ENCODE measurements around the gene AFF3. TPM values are rescaled to one million over a fixed set of nuclear protein-coding genes. Genes with fewer than 3 reads are reported as not detected.
A peak's percentile ranks its signal among the peaks of the same experiment; 100 is the strongest.

The AFF3 gene
- total RNA-seq, 3 donors from 2014 or later: 2.1 to 2.6 (median 2.2) TPM

GRCh38 chr2:99562516-99562915 is 579.9 kb downstream of the AFF3 start:
- Mint-ChIP-seq H3K27me3 (ENCODE audit: low read depth) (no peaks in the 10 kb centered on the region), H3K9me3 (no peaks in the 10 kb centered on the region), H3K4me1 (ENCODE audit: low read depth) (peaks cover 1% of the 10 kb centered on the region), H3K36me3 (ENCODE audit: insufficient read depth) (peaks cover 3% of the 10 kb centered on the region), H3K4me3 (no peak overlapping the region)
- no peak for DNase-seq
- no peak for ATAC-seq

DNA sequence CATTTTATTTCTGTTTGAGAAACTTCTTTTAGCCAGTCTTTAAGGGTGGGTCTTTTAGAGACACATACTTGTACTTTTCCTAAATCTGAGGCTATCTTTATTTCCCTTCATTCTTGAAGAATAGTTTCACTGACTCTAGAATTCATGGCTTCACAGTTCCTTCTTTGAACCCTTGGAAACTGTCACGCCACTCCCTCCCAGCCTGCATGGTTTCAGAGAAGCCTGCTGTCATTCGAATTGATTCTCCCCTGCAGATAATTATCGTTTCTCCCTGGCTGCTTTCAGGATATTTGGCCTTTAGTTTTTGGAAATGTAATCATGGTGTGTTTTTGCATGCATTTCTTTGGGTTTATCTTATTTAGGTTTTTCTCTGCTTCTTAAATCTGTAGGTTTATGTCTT is 580.6 kb downstream of the AFF3 start:
- Mint-ChIP-seq H3K4me1 (ENCODE audit: low read depth) (peaks cover 1% of the 10 kb centered on the region), H3K27me3 (ENCODE audit: low read depth) (no peaks in the 10 kb centered on the region), H3K9me3 (no peaks in the 10 kb centered on the region), H3K36me3 (ENCODE audit: insufficient read depth) (no peaks in the 10 kb centered on the region), H3K4me3 (no peak overlapping the region)
- DNase-seq: no peak
- no peak for ATAC-seq

DNA sequence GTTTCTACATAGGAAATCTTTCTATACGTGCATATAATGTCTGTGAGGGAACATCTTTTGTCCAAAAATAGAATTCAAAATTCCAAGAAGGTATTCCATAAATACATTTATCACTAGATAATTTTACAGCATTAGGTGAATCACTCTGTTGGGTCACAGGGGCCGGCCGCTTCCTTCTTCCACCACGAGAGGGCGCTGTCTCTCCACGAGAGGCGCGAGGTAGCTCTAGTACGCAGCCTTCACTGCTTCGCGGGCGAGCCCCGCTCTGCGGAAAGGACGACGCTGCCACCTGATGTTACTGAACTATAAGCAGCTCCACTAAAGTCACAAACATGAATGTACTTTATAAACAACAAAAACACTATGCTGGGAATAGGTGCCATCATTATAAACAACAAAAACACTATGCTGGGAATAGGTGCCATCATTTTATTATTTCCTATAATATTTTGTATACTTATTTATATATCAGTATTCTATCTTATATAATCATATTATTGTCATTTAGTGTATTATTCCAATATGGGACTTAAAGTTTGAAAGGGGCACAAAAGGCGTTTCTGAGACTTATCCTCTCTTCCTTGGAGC is 583.2 kb downstream of the AFF3 start:
- no peak overlapping the region for H3K4me3 Mint-ChIP-seq
- peak; percentile 88 for DNase-seq

DNA sequence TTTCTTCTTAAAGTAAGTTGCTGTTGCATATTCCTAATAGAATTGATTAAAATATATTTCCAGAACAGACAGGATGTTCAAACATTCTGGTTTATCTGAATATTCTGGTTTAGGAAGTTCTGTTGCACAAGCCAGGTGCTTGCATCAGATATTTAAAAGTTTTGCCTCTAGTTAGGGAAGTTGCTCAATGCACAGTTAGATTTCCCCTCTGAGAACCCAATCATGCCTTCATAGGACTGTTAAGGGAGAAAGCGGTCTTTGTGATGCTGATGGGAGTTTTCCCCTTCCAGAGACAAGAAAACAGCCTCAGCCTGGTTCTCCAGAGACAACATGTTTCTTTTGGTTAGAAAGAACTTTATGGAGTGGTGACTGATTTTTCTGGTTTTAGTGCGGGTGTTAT is 587.0 kb downstream of the AFF3 start:
- Mint-ChIP-seq H3K4me3 (no peak overlapping the region), H3K27me3 (ENCODE audit: low read depth) (no peaks in the 10 kb centered on the region), H3K4me1 (ENCODE audit: low read depth) (peaks cover 1% of the 10 kb centered on the region), H3K36me3 (ENCODE audit: insufficient read depth) (peaks cover 4% of the 10 kb centered on the region), H3K9me3 (no peaks in the 10 kb centered on the region)
- DNase-seq (no peak), ATAC-seq (no peak)

More for the DNA sequence above, 583.2 kb downstream of the AFF3 start:
- Mint-ChIP-seq H3K9me3 (no peaks in the 10 kb centered on the region), H3K27me3 (ENCODE audit: low read depth) (no peaks in the 10 kb centered on the region), H3K4me1 (ENCODE audit: low read depth) (peaks cover 1% of the 10 kb centered on the region), H3K36me3 (ENCODE audit: insufficient read depth) (no peaks in the 10 kb centered on the region)
- peak; percentile 97 to 98 for ATAC-seq

DNA sequence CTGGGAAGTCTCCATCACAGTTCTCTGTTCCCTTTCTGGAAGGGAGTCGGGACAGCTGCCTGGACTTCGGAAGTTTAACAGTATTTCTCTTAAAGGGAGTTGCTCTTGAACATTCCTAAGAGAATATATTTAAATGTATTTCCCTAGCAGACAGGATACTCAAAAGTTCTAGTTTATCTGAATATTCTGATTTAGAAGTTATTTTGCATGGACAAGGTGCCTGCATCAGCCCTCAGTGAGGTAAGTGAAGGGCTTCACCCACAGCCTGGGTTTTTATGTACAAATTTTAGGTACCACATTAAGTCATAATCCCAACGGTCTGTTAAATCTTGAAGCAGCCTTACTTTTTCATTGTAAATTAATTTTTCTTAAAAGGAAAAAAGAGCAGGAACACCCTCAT is 587.5 kb downstream of the AFF3 start:
- H3K27me3 Mint-ChIP-seq (ENCODE audit: low read depth): no peaks in the 10 kb centered on the region
- no peaks in the 10 kb centered on the region for H3K9me3 Mint-ChIP-seq
- H3K36me3 Mint-ChIP-seq (ENCODE audit: insufficient read depth): peaks cover 4% of the 10 kb centered on the region
- ATAC-seq (no peak), DNase-seq (no peak)
- peaks cover 1% of the 10 kb centered on the region for H3K4me1 Mint-ChIP-seq (ENCODE audit: low read depth)
- H3K4me3 Mint-ChIP-seq: no peak overlapping the region

DNA sequence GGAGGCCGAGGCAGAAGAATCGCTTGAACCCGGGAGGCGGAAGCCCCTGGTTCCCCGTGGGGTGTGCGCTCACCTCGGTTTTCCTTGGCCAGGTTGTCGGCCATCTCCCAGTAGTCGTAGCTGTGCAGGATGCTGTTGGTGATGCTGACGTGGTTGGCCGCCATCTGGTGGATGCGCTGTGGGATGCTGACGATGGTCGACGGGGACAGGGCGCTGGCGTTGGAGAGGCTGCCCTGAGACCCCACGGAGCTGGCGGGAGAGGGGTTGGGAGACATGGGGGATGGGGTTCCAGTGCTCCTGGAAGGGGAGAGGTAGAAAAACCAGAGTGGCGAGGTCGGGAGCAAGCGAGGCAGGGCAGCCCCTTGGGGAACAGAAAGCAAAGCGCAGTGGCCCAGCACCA is 588.2 kb downstream of the AFF3 start:
- peaks cover 4% of the 10 kb centered on the region for H3K36me3 Mint-ChIP-seq (ENCODE audit: insufficient read depth)
- no peaks in the 10 kb centered on the region for H3K9me3 Mint-ChIP-seq
- DNase-seq: no peak
- ATAC-seq: no peak
- no peaks in the 10 kb centered on the region for H3K27me3 Mint-ChIP-seq (ENCODE audit: low read depth)
- no peak overlapping the region for H3K4me3 Mint-ChIP-seq
- peaks cover 1% of the 10 kb centered on the region for H3K4me1 Mint-ChIP-seq (ENCODE audit: low read depth)

GRCh38 chr2:99552529-99552928 is 589.9 kb downstream of the AFF3 start:
- peaks cover 4% of the 10 kb centered on the region for H3K36me3 Mint-ChIP-seq (ENCODE audit: insufficient read depth)
- no peaks in the 10 kb centered on the region for H3K4me1 Mint-ChIP-seq (ENCODE audit: low read depth)
- no peak overlapping the region for H3K4me3 Mint-ChIP-seq
- no peaks in the 10 kb centered on the region for H3K27me3 Mint-ChIP-seq (ENCODE audit: low read depth)
- no peak for DNase-seq
- ATAC-seq: no peak
- H3K9me3 Mint-ChIP-seq: no peaks in the 10 kb centered on the region

- Mint-ChIP-seq H3K4me1 (ENCODE audit: low read depth) (no peaks in the 10 kb centered on the region), H3K9me3 (no peaks in the 10 kb centered on the region), H3K4me3 (no peak overlapping the region), H3K27me3 (ENCODE audit: low read depth) (peaks cover 3% of the 10 kb centered on the region), H3K36me3 (ENCODE audit: insufficient read depth) (peaks cover 4% of the 10 kb centered on the region)
- ATAC-seq (no peak), DNase-seq (no peak)
Measured at GRCh38 chr2:99550368-99550767, 592.0 kb downstream of the AFF3 start.

GRCh38 chr2:99545604-99546003 is 596.8 kb downstream of the AFF3 start:
- no peaks in the 10 kb centered on the region for H3K9me3 Mint-ChIP-seq
- H3K4me1 Mint-ChIP-seq (ENCODE audit: low read depth): no peaks in the 10 kb centered on the region
- DNase-seq: no peak
- no peak for ATAC-seq
- no peak overlapping the region for H3K4me3 Mint-ChIP-seq
- H3K36me3 Mint-ChIP-seq (ENCODE audit: insufficient read depth): peaks cover 1% of the 10 kb centered on the region
- H3K27me3 Mint-ChIP-seq (ENCODE audit: low read depth): peaks cover 3% of the 10 kb centered on the region

GRCh38 chr2:99545066-99545465 is 597.3 kb downstream of the AFF3 start:
- no peak for DNase-seq
- Mint-ChIP-seq H3K4me3 (no peak overlapping the region), H3K4me1 (ENCODE audit: low read depth) (no peaks in the 10 kb centered on the region), H3K36me3 (ENCODE audit: insufficient read depth) (no peaks in the 10 kb centered on the region), H3K27me3 (ENCODE audit: low read depth) (peaks cover 3% of the 10 kb centered on the region), H3K9me3 (no peaks in the 10 kb centered on the region)
- ATAC-seq: no peak

- no peaks in the 10 kb centered on the region for H3K4me1 Mint-ChIP-seq (ENCODE audit: low read depth)
- no peaks in the 10 kb centered on the region for H3K9me3 Mint-ChIP-seq
- no peak for ATAC-seq
- no peaks in the 10 kb centered on the region for H3K36me3 Mint-ChIP-seq (ENCODE audit: insufficient read depth)
- H3K27me3 Mint-ChIP-seq (ENCODE audit: low read depth): peaks cover 3% of the 10 kb centered on the region
- DNase-seq: no peak
- no peak overlapping the region for H3K4me3 Mint-ChIP-seq
Measured at GRCh38 chr2:99544608-99545007, 597.8 kb downstream of the AFF3 start.

- Mint-ChIP-seq H3K36me3 (ENCODE audit: insufficient read depth) (no peaks in the 10 kb centered on the region), H3K4me1 (ENCODE audit: low read depth) (no peaks in the 10 kb centered on the region), H3K27me3 (ENCODE audit: low read depth) (peaks cover 10% of the 10 kb centered on the region), H3K9me3 (no peaks in the 10 kb centered on the region), H3K4me3 (no peak overlapping the region)
- DNase-seq: no peak
- ATAC-seq: no peak
Measured at GRCh38 chr2:99543247-99543646, 599.1 kb downstream of the AFF3 start.

DNA sequence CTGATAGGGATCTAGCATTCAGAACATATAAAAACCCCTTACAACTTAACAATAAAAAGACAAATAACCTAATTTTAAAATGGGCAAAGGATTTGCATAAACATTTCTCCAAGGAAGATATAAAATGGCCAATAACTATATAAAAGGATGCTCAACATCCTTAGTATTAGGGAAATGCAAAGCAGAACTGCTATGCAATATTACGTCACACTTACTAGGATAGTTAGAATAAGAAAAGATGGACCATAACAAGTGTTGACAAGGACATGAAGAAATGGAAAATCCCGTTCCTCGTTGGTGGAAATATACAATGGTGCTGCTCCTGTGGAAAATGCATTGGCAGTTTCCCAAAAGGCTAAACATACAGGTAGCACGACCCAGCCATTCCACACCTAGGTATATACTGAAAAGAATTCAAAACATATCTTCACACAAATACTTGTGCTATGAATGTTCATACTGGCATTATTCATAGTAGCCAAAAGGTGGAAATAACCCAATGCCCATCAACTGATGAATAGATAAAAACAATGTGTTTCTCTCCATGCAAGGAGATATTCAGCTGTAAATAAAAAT is 604.4 kb downstream of the AFF3 start:
- Mint-ChIP-seq H3K36me3 (ENCODE audit: insufficient read depth) (no peaks in the 10 kb centered on the region), H3K4me3 (no peak overlapping the region), H3K4me1 (ENCODE audit: low read depth) (no peaks in the 10 kb centered on the region), H3K9me3 (peaks cover 9% of the 10 kb centered on the region), H3K27me3 (ENCODE audit: low read depth) (peaks cover 21% of the 10 kb centered on the region)
- ATAC-seq: no peak
- no peak for DNase-seq

GRCh38 chr2:99524056-99524455 is 618.3 kb downstream of the AFF3 start:
- Mint-ChIP-seq H3K9me3 (no peaks in the 10 kb centered on the region), H3K36me3 (ENCODE audit: insufficient read depth) (no peaks in the 10 kb centered on the region), H3K27me3 (ENCODE audit: low read depth) (peaks cover 12% of the 10 kb centered on the region), H3K4me3 (no peak overlapping the region), H3K4me1 (ENCODE audit: low read depth) (no peaks in the 10 kb centered on the region)
- DNase-seq: no peak
- ATAC-seq: no peak

- no peaks in the 10 kb centered on the region for H3K4me1 Mint-ChIP-seq (ENCODE audit: low read depth)
- H3K27me3 Mint-ChIP-seq (ENCODE audit: low read depth): peaks cover 16% of the 10 kb centered on the region
- H3K9me3 Mint-ChIP-seq: no peaks in the 10 kb centered on the region
- DNase-seq (no peak), ATAC-seq (no peak)
- H3K4me3 Mint-ChIP-seq: no peak overlapping the region
- H3K36me3 Mint-ChIP-seq (ENCODE audit: insufficient read depth): no peaks in the 10 kb centered on the region
Measured at GRCh38 chr2:99522157-99522556, 620.2 kb downstream of the AFF3 start.
